GM23338 (cell line): ENCODE results near the gene TMCC1. TPM values are rescaled to one million over a fixed set of nuclear protein-coding genes. Genes with fewer than 3 reads are reported as not detected.

ENCODE experiments used
- ATAC-seq: fragments of 200-7000 bp; cut with Tn5 transposase; 3 replicates; pipeline ENCODE4 v1.9.1; 2020
- DNase-seq: peaks from one replicate; pipeline ENCODE4 v3.0.0-alpha.2; 2015; ENCODE audit warnings: low spot score
- H2AFZ ChIP-seq: fragments of 200-600 bp; sonication (generic); 2 replicates; pipeline ENCODE4 v1.8.0; 2016; ENCODE audit warnings: antibody characterized with exemption, mild to moderate bottlenecking, moderate library complexity
- H3F3A ChIP-seq: fragments of 200-600 bp; sonication (generic); replicated peaks from 2 replicates; pipeline ENCODE4 v1.8.0; 2017; ENCODE audit warnings: antibody characterized with exemption, mixed run types, low read depth
- H3K27ac ChIP-seq: fragments of 200-600 bp; sonication (generic); 2 replicates; pipeline ENCODE4 v1.6.1; 2016; ENCODE audit warnings: low read depth
- H3K27me3 ChIP-seq: fragments of 200-600 bp; sonication (generic); 2 replicates; pipeline ENCODE4 v1.8.0; 2016; ENCODE audit warnings: mild to moderate bottlenecking, mixed run types, moderate library complexity; ENCODE audit not compliant: insufficient read depth
- H3K36me3 ChIP-seq: fragments of 200-600 bp; sonication (generic); 2 replicates; pipeline ENCODE4 v1.8.0; 2016; ENCODE audit warnings: mild to moderate bottlenecking; ENCODE audit not compliant: insufficient read depth
- H3K4me1 ChIP-seq: fragments of 200-600 bp; sonication (generic); 2 replicates; pipeline ENCODE4 v1.8.0; 2016; ENCODE audit warnings: mild to moderate bottlenecking, moderate library complexity; ENCODE audit not compliant: insufficient read depth
- H3K4me2 ChIP-seq: fragments of 200-600 bp; sonication (generic); 2 replicates; pipeline ENCODE4 v1.7.1; 2017; ENCODE audit warnings: mixed run types
- H3K4me3 ChIP-seq: fragments of 200-600 bp; sonication (generic); 2 replicates; pipeline ENCODE4 v1.6.1; 2016; ENCODE audit warnings: mixed run types
- H3K79me2 ChIP-seq: fragments of 200-600 bp; sonication (generic); replicated peaks from 2 replicates; pipeline ENCODE4 v1.8.0; 2017; ENCODE audit warnings: mild to moderate bottlenecking; ENCODE audit not compliant: insufficient read depth
- H3K9me2 ChIP-seq: fragments of 200-600 bp; sonication (generic); 2 replicates; pipeline ENCODE4 v1.8.0; 2017; ENCODE audit not compliant: insufficient read depth
- H4K20me1 ChIP-seq: fragments of 200-600 bp; sonication (generic); replicated peaks from 2 replicates; pipeline ENCODE4 v1.8.0; 2017; ENCODE audit warnings: mild to moderate bottlenecking; ENCODE audit not compliant: insufficient read depth
- H3K27ac Mint-ChIP-seq: 2 replicates; pipeline ENCODE4 v1.8.0; 2020; ENCODE audit warnings: inconsistent platforms, mild to moderate bottlenecking, moderate library complexity, mixed read lengths
- H3K27me3 Mint-ChIP-seq: 3 replicates; pipeline ENCODE4 v1.8.0; 2022; ENCODE audit warnings: low read depth, mild to moderate bottlenecking, moderate library complexity, mixed read lengths, inconsistent platforms; ENCODE audit not compliant: insufficient read depth, poor library complexity
- H3K36me3 Mint-ChIP-seq: 3 replicates; pipeline ENCODE4 v1.8.0; 2021; ENCODE audit warnings: low read depth, mild to moderate bottlenecking, inconsistent platforms, moderate library complexity, mixed read lengths
- H3K4me1 Mint-ChIP-seq: 3 replicates; pipeline ENCODE4 v1.8.0; 2020; ENCODE audit warnings: mild to moderate bottlenecking, inconsistent platforms, mixed read lengths
- H3K4me3 Mint-ChIP-seq: 3 replicates; pipeline ENCODE4 v1.8.0; 2021; ENCODE audit warnings: moderate library complexity, mild to moderate bottlenecking, inconsistent platforms, mixed read lengths
- H3K9me3 Mint-ChIP-seq: 3 replicates; pipeline ENCODE4 v1.8.0; 2020; ENCODE audit warnings: moderate library complexity, mild to moderate bottlenecking, inconsistent platforms, mixed read lengths
- CREB1 ChIP-seq: fragments of 250-450 bp; sonication (Bioruptor Pico); IDR thresholded peaks from 2 replicates; pipeline ENCODE4 v1.5.0; 2020; ENCODE audit warnings: low read depth, mild to moderate bottlenecking, moderate library complexity
- EZH2 ChIP-seq: fragments of 200-600 bp; sonication (generic); IDR thresholded peaks from one replicate; pipeline ENCODE4 v1.8.0; 2017; ENCODE audit warnings: antibody characterized with exemption, mild to moderate bottlenecking, low read depth; ENCODE audit not compliant: unreplicated experiment
- EZH2phosphoT487 ChIP-seq: fragments of 200-600 bp; sonication (generic); IDR thresholded peaks from one replicate; pipeline ENCODE4 v1.8.1; 2018; ENCODE audit warnings: antibody characterized with exemption; ENCODE audit not compliant: unreplicated experiment
- JUNB ChIP-seq: IDR thresholded peaks from one replicate; pipeline ENCODE4 v1.6.1; 2016; ENCODE audit warnings: antibody characterized with exemption; ENCODE audit not compliant: unreplicated experiment
- NANOG ChIP-seq: IDR thresholded peaks from 2 replicates; pipeline ENCODE4 v1.6.1; 2016; ENCODE audit warnings: antibody characterized with exemption, borderline replicate concordance
- POLR2AphosphoS5 ChIP-seq: IDR thresholded peaks from 2 replicates; pipeline ENCODE4 v1.6.1; 2016; ENCODE audit warnings: antibody characterized with exemption, low read depth
- REST ChIP-seq: IDR thresholded peaks from one replicate; pipeline ENCODE4 v1.6.1; 2018; ENCODE audit warnings: antibody characterized with exemption; ENCODE audit not compliant: unreplicated experiment
- STAT1 ChIP-seq: IDR thresholded peaks from one replicate; pipeline ENCODE4 v1.6.1; 2016; ENCODE audit warnings: antibody characterized with exemption; ENCODE audit not compliant: unreplicated experiment
- ZNF114 ChIP-seq: fragments of 250-450 bp; sonication (Bioruptor Pico); IDR thresholded peaks from 2 replicates; pipeline ENCODE4 v1.5.0; 2020; ENCODE audit warnings: mild to moderate bottlenecking, moderate library complexity
- ZNF331 ChIP-seq: fragments of 250-450 bp; sonication (Bioruptor Pico); IDR thresholded peaks from 2 replicates; pipeline ENCODE4 v1.5.0; 2020; ENCODE audit warnings: low read depth, mild to moderate bottlenecking, moderate library complexity
- polyA plus RNA-seq: library from polyadenylated mRNA; unstranded; fragments of >200 nt; fragmentation: Nextera tagmentation; extraction: Ambion mirVana; gene quantifications from 2 replicates; pipeline ENCODE4 v1.2.1, GENCODE V29; 2016
- total RNA-seq: library from RNA; depleted of rRNA; stranded (reverse); fragments of >200 nt; shearing (Covaris generic); gene quantifications from 2 replicates; pipeline ENCODE4 v1.2.3, GENCODE V29; 2014
- TF ChIP-seq, protein P1 (sequence below): IDR thresholded peaks from 2 replicates; pipeline ENCODE4 v1.6.1; 2016; ENCODE audit warnings: antibody characterized with exemption
- TF ChIP-seq, protein P2 (sequence below): fragments of 250-450 bp; sonication (Bioruptor Pico); IDR thresholded peaks from 2 replicates; pipeline ENCODE4 v1.5.0; 2020; ENCODE audit warnings: mild to moderate bottlenecking, moderate library complexity
- TF ChIP-seq, protein P3 (sequence below), 2 experiments: fragments of 200-600 bp in 1 of 2; sonication (generic) in 1 of 2; conservative IDR thresholded peaks; 2 replicates each; pipeline versions ENCODE4 v1.5.1 to v1.6.1; 2016 to 2017; ENCODE audit warnings: antibody characterized with exemption in 2 of 2, low read depth in 2 of 2, mild to moderate bottlenecking in 2 of 2, moderate library complexity in 1 of 2

The TMCC1 gene
- total and polyA plus RNA-seq, 2 experiments from 2014 or later = 8.2 to 18.4 TPM

GRCh38 chr3:129773691-129774663 lies 119.5 kb downstream of the TMCC1 start:
- H3K4me2 ChIP-seq = no peak overlapping the region
- DNase-seq = no peak
- H3K9me3 Mint-ChIP-seq = no peaks in the 10 kb centered on the region
- no peak for TF ChIP-seq POLR2AphosphoS5
- no peak for TF ChIP-seq EZH2
- no peak for TF ChIP-seq NANOG
- TF ChIP-seq, protein P1, sequence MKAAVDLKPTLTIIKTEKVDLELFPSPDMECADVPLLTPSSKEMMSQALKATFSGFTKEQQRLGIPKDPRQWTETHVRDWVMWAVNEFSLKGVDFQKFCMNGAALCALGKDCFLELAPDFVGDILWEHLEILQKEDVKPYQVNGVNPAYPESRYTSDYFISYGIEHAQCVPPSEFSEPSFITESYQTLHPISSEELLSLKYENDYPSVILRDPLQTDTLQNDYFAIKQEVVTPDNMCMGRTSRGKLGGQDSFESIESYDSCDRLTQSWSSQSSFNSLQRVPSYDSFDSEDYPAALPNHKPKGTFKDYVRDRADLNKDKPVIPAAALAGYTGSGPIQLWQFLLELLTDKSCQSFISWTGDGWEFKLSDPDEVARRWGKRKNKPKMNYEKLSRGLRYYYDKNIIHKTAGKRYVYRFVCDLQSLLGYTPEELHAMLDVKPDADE = no peak
- no peak for TF ChIP-seq CREB1 (CRISPR knock-in tag)
- no peak for TF ChIP-seq EZH2phosphoT487
- TF ChIP-seq ZNF114 (CRISPR knock-in tag) = no peak
- no peak for TF ChIP-seq REST
- TF ChIP-seq, protein P2, sequence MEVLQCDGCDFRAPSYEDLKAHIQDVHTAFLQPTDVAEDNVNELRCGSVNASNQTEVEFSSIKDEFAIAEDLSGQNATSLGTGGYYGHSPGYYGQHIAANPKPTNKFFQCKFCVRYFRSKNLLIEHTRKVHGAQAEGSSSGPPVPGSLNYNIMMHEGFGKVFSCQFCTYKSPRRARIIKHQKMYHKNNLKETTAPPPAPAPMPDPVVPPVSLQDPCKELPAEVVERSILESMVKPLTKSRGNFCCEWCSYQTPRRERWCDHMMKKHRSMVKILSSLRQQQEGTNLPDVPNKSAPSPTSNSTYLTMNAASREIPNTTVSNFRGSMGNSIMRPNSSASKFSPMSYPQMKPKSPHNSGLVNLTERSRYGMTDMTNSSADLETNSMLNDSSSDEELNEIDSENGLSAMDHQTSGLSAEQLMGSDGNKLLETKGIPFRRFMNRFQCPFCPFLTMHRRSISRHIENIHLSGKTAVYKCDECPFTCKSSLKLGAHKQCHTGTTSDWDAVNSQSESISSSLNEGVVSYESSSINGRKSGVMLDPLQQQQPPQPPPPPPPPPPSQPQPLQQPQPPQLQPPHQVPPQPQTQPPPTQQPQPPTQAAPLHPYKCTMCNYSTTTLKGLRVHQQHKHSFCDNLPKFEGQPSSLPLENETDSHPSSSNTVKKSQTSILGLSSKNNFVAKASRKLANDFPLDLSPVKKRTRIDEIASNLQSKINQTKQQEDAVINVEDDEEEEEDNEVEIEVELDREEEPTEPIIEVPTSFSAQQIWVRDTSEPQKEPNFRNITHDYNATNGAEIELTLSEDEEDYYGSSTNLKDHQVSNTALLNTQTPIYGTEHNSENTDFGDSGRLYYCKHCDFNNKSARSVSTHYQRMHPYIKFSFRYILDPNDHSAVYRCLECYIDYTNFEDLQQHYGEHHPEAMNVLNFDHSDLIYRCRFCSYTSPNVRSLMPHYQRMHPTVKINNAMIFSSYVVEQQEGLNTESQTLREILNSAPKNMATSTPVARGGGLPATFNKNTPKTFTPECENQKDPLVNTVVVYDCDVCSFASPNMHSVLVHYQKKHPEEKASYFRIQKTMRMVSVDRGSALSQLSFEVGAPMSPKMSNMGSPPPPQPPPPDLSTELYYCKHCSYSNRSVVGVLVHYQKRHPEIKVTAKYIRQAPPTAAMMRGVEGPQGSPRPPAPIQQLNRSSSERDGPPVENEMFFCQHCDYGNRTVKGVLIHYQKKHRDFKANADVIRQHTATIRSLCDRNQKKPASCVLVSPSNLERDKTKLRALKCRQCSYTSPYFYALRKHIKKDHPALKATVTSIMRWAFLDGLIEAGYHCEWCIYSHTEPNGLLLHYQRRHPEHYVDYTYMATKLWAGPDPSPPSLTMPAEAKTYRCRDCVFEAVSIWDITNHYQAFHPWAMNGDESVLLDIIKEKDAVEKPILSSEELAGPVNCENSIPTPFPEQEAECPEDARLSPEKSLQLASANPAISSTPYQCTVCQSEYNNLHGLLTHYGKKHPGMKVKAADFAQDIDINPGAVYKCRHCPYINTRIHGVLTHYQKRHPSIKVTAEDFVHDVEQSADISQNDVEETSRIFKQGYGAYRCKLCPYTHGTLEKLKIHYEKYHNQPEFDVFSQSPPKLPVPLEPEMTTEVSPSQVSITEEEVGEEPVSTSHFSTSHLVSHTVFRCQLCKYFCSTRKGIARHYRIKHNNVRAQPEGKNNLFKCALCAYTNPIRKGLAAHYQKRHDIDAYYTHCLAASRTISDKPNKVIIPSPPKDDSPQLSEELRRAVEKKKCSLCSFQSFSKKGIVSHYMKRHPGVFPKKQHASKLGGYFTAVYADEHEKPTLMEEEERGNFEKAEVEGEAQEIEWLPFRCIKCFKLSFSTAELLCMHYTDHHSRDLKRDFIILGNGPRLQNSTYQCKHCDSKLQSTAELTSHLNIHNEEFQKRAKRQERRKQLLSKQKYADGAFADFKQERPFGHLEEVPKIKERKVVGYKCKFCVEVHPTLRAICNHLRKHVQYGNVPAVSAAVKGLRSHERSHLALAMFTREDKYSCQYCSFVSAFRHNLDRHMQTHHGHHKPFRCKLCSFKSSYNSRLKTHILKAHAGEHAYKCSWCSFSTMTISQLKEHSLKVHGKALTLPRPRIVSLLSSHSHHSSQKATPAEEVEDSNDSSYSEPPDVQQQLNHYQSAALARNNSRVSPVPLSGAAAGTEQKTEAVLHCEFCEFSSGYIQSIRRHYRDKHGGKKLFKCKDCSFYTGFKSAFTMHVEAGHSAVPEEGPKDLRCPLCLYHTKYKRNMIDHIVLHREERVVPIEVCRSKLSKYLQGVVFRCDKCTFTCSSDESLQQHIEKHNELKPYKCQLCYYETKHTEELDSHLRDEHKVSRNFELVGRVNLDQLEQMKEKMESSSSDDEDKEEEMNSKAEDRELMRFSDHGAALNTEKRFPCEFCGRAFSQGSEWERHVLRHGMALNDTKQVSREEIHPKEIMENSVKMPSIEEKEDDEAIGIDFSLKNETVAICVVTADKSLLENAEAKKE = no peak
- TF ChIP-seq, protein P3, sequence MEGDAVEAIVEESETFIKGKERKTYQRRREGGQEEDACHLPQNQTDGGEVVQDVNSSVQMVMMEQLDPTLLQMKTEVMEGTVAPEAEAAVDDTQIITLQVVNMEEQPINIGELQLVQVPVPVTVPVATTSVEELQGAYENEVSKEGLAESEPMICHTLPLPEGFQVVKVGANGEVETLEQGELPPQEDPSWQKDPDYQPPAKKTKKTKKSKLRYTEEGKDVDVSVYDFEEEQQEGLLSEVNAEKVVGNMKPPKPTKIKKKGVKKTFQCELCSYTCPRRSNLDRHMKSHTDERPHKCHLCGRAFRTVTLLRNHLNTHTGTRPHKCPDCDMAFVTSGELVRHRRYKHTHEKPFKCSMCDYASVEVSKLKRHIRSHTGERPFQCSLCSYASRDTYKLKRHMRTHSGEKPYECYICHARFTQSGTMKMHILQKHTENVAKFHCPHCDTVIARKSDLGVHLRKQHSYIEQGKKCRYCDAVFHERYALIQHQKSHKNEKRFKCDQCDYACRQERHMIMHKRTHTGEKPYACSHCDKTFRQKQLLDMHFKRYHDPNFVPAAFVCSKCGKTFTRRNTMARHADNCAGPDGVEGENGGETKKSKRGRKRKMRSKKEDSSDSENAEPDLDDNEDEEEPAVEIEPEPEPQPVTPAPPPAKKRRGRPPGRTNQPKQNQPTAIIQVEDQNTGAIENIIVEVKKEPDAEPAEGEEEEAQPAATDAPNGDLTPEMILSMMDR (conservative IDR thresholded peaks at IDR 0.05; ENCODE audit: low read depth in 2 of 2) = no peak
- no peak for TF ChIP-seq JUNB
- no peak for TF ChIP-seq ZNF331 (CRISPR knock-in tag)
- no peak for TF ChIP-seq STAT1
- H3F3A ChIP-seq = no peaks in the 10 kb centered on the region
- H3K36me3 ChIP-seq = no peaks in the 10 kb centered on the region
- peaks cover 7% of the 10 kb centered on the region; the same call in 2 of the 3 replicates for H3K4me1 Mint-ChIP-seq
- H3K27me3 ChIP-seq = no peaks in the 10 kb centered on the region
- no peak overlapping the region for H3K27ac Mint-ChIP-seq
- H3K4me3 ChIP-seq = no peak overlapping the region
- H3K79me2 ChIP-seq = 0 out of 2 replicates have a peak, but pooled peaks cover 3% of the 10 kb centered on the region
- H3K4me1 ChIP-seq = no peaks in the 10 kb centered on the region
- no peak overlapping the region for H3K4me3 Mint-ChIP-seq
- no peaks in the 10 kb centered on the region for H3K36me3 Mint-ChIP-seq
- H4K20me1 ChIP-seq = no peaks in the 10 kb centered on the region; the same call in 1 of the 2 replicates
- H3K9me2 ChIP-seq = no peaks in the 10 kb centered on the region
- H3K27ac ChIP-seq = no peak overlapping the region
- peaks cover 1% of the 10 kb centered on the region for H3K27me3 Mint-ChIP-seq
- H2AFZ ChIP-seq = no peak overlapping the region
- ATAC-seq = no peak
